Astrocyte (in vitro differentiated cells and primary cell): ENCODE measurements around the gene SHISAL2B.

Experiments
- EZH2 ChIP-seq: IDR thresholded peaks from 2 replicates; pipeline ENCODE4 v1.6.1; 2012; ENCODE audit warnings: mild to moderate bottlenecking, low read length, inconsistent platforms; ENCODE audit not compliant: insufficient read depth
- TF ChIP-seq, protein P1 (sequence below): IDR thresholded peaks from 2 replicates; pipeline ENCODE4 v1.5.1; 2011; ENCODE audit warnings: low read depth, mild to moderate bottlenecking, inconsistent platforms, low read length, moderate library complexity; ENCODE audit not compliant: insufficient read depth

DNA sequence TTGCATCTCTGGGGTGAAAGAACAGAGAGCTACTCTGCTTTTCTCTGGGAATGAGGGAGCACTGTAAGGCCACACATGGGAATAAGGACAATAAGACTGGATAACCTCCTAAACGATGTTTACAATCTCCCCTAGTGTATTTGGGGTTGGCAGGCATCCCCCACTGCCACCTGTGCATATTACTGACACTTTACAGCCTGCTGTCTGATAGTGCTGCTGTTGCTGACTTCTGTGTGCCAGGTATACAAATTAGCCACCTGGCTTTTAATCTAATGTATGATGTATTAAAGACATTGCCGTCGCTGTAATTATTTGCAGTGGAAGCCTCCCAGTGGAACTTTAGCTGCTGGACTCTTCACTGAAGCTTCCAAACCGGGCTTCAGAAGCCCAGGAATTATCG is 4.4 kb upstream of the SHISAL2B start:
- TF ChIP-seq, protein P1, sequence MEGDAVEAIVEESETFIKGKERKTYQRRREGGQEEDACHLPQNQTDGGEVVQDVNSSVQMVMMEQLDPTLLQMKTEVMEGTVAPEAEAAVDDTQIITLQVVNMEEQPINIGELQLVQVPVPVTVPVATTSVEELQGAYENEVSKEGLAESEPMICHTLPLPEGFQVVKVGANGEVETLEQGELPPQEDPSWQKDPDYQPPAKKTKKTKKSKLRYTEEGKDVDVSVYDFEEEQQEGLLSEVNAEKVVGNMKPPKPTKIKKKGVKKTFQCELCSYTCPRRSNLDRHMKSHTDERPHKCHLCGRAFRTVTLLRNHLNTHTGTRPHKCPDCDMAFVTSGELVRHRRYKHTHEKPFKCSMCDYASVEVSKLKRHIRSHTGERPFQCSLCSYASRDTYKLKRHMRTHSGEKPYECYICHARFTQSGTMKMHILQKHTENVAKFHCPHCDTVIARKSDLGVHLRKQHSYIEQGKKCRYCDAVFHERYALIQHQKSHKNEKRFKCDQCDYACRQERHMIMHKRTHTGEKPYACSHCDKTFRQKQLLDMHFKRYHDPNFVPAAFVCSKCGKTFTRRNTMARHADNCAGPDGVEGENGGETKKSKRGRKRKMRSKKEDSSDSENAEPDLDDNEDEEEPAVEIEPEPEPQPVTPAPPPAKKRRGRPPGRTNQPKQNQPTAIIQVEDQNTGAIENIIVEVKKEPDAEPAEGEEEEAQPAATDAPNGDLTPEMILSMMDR, result no peak
- no peak for TF ChIP-seq EZH2
